Prostate gland (tissue), 2 donors: ENCODE data around the gene DNAJB14.

Experiments
- CTCF ChIP-seq, 4 experiments: fragments of 200-600 bp in 2 of 4; fragments of 450-650 bp in 2 of 4; sonication (generic) in 2 of 4; IDR thresholded peaks; 1 replicate in 3 of 4; 2 replicates in 1 of 4; pipeline ENCODE4 v1.5.1; 2016 to 2019; ENCODE audit warnings: antibody characterized with exemption in 4 of 4, mild to moderate bottlenecking in 2 of 4, moderate library complexity in 2 of 4
- POLR2A ChIP-seq: fragments of 450-650 bp; IDR thresholded peaks from one replicate; pipeline ENCODE4 v1.6.1; 2016; ENCODE audit warnings: antibody characterized with exemption, mild to moderate bottlenecking

GRCh38 chr4:99971453-99972111 is 25.2 kb upstream of the DNAJB14 start:
- TF ChIP-seq CTCF (IDR thresholded peaks at IDR 0.05), result no peak
- no peak for TF ChIP-seq POLR2A
